ENCODE results near the gene CHMP2A.

The CHMP2A gene

DNA sequence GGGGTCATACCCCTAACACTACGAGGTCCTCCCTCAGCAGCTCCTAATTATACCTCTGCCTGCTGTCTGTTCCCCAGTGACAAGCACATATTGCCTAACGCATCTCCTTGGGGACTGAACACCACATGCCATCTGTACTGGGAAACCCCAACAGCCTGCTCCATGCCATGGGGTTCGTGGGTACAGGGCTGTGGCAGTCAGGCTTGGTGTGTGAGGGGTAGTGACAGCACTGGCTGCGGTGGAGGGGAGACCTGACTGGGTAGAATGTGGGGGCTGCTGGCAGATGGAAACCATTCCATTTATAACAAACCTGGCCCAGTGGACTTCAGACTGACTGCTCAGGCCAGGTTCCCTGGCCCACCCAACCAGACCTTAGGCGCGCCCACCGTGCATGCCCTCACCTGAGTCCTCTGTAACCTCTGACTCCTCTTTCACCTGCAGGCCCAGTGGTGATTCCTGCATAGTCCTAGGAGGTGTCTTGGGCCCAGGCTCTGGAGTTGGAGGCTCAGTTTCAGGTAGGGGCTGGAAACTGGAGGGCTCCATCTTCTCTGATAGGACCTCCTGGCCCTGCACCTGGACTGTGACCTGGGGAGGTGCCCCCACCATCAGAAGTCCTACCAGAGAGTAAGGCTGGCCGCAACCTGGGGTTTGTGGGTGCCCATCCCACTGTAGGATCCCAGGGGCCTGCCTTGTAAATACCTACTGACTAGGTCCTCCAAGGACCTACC, 15.2 kb upstream of the CHMP2A start:
- DNase-seq = no peak

- DNase-seq = no peak
Measured at GRCh38 chr19:58569191-58569942, 14.5 kb upstream of the CHMP2A start.

- no peak for DNase-seq
Measured at GRCh38 chr19:58568453-58569130, 13.7 kb upstream of the CHMP2A start.

GRCh38 chr19:58566989-58567388, 12.1 kb upstream of the CHMP2A start:
- DNase-seq = no peak

GRCh38 chr19:58563823-58564222, 8.9 kb upstream of the CHMP2A start:
- DNase-seq = no peak

DNA sequence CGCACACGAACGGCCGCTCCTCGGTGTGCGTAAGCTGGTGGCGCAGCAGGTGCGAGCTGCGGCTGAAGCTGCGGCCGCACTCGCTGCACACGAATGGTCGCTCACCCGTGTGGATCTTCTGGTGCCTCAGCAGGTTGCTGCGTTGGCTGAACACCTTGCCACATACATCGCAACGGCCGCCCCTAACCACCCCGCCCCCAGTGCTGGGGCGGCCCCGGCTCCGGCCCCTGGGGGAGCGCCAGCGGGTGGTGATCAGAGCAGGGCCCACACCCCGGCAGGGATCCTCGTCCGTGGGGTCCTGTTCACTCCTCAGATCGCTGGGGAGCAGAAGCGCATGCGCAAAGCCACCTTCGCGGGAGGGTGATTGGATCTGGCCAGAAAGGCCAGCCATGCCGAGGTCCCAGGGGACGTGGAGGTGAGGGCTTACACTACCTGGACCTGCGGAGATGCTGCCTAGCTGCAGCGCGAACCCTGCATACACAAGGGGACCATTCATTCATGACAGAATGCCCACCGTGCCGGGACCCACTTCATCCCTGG, 8.2 kb upstream of the CHMP2A start:
- no peak for DNase-seq

GRCh38 chr19:58562122-58563033, 7.5 kb upstream of the CHMP2A start:
- DNase-seq = no peak

- DNase-seq = no peak
Measured at GRCh38 chr19:58561373-58562121, 6.6 kb upstream of the CHMP2A start.

DNA sequence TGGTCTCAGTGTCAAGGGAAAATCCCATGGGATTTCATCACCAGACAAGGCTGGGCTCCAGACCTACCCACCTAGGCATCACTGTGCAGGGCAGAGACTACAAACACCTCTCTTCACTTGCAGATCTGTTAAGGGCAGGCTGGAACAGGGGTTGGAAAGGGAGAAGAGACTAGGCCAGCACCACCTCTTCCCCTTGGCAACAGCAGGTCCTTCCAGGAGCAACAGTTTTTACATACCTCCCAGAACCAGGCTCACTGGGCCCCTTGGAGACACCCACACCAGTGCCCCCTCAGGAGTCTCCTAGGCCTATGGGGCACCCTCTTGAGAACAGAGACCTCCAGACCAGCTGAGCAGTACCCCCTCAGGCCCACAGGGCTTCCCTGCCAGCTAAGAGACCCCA, 6.0 kb upstream of the CHMP2A start:
- DNase-seq = no peak

DNA sequence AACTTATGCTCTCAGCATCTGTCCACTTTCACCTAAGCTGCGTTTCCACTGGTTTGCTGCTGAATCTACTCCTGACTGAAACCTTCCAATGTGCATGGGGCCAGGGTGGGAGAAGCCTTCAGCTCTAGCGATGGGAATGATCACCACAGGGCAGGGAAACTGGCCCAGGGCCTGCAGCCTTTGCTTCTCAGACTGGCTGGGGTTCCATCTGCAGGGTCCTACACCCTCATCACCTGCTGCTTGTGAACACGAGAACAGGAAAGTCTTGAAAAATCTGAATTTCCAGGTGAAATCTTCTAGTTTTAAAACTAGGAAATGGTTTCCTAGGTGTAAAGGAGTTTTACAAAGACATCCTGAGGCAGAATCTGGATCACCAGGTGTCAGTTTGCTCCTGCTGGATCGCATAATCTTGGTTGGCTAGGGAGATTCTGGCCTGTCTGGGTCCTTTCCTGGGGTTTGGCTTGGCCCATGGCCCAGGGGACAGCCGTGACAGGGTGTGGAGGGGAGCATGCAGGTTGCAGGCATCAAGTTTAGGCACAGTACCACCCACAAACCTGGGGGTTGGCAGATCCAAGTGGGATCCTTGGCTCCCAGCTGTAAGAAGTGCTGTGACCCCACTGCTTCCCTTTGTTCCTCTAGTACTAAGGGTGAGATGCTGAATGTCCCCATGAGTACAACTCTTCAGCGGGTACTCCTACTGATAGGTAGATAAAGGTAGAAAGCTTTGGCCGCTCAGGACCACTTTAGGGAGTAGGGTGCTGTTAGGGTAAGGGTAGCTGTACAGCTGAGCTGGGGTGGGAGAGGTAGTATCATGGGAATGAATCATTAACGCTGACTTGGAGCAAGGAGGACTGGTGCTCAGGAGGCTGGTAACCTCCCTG, 5.3 kb upstream of the CHMP2A start:
- no peak for DNase-seq

- no peak for DNase-seq
Measured at GRCh38 chr19:58559275-58560006, 4.5 kb upstream of the CHMP2A start.

DNA sequence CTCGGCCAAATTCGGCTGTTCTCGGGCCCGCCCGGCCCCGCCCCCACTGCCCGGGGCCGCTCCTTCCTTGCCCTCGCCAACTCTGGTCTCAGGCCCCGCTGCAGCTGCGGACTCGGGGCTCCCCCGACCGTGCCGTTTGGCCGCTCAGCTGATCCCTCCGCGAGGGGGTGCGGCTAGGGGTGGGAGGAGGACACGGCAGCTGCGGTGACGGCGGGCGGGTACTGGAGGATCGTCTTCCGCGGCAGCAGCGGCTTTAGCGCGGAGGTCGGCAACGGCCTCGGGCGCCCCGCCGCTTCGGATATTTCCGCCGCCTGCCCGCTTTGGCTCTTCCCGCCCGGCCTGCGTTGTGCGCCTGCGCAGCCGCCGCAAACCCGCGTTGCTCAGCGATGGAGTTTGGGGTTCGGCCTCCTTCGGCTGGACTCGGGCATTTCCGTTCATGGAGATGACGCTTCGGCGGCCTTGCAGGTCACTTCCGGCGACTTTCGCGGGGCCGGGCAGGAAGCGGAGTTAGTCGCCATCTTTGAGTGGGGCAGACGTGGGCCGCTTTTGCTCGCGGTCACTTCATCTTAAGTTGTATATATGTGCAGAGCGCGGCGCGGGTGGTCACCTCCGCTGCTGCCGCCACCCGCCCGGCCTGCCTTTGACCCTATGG, 3.8 kb upstream of the CHMP2A start:
- no peak for DNase-seq

GRCh38 chr19:58558066-58558622, 3.2 kb upstream of the CHMP2A start, which contains the start of gene UBE2M:
Gene UBE2M (minus strand): TSS chr19:58558611. CDS start chr19:58558381, 230 bp downstream.
- no peak for DNase-seq

DNA sequence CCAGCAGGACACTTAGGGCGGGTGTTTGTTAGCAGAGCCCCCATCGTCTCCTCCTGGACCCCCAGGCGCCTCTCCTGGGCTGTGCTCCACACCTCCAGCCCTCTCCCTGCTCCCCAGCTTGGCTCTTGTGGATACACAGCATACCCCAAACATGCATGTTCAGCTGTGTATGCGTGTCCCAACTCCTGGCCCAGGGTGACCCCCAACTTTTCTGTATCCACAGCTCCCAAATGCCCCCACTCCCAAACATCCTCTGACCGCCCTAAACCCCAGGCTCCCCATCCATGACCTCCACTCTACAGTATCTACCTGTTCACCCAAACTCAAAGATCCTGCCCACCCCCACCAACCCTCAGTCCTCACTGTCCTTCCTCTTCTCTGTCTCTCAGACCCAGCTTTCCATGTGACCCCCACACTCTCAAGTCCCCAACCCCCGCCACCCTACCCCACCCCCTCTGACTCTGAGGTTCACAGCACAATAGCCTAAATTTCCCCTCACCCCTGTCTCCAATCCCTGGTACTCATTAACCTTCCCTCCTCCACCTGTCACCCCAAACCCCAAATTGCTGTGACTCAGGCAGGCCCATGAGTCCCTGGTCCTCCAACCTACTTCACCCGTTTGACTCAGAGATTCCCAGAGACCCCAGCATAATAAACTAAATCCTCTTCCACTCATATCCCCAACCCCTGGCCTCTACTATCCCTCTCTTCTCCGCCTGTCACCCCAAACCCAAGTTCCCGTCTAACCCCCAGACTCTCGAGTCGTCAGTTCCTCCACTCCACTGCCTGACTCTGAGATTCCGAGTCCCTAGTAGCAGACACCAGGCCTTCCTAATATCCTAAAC, 2.5 kb upstream of the CHMP2A start:
- no peak for DNase-seq

DNA sequence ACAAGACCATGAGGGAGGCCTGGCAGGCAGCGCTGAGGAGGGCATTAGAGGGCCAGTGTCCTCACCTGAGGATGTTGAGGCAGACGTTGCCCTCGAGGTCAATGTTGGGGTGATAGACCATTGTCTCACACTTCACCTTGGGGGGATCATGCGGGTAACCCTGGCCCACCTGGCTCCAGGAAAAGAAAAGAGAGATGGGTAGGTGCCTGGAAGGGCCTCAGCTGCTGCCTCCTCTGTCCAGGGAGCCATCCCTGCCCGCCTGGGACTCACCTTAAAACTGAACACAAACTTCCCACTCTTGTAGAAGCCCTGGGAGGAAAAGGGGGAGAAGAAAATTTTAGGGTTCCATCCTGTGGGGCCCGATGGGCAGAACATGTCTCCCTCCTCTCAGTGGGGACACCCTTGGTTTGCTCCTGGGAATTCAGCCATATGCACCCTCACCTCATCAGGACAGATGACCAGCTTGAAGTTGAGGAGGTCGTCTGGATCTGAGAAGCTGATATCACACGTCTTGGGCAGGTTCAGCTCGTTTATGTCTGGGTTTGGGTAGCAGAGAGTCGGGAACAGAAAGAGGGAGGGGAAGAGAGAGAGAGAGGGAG, 1.8 kb upstream of the CHMP2A start:
- DNase-seq = no peak

GRCh38 chr19:58555920-58556621, 1.2 kb upstream of the CHMP2A start:
- DNase-seq = no peak

DNA sequence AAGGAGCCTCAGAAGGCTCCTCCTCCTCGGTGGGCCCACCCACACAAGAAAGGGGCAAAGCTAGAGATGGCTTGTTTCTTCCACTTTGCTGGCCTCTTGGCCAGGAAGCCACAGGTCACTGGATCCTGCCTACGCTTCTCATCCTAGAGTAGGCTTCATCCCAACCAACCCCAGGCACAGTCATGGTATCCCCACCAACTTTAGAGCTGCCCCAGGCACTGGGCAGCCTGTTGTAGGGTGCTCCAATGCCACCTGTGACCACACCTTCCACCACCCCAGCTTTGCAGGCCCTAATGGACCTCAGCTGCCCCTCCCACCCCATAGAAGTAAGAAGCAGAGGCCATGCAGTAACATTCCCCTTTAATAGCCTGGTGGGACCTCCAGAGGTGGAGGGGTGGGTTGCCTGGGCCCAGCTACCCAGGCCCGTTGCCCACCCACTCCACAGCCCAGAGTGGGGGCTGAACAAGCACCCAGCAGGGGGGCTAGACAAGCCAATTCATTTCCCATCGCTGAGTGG, 522 bp upstream of the CHMP2A start:
- DNase-seq = no peak
